HG02938 (cell line): ENCODE results near the gene MPPED2.

Experiments used
- ATAC-seq: cut with Tn5 transposase; IDR thresholded peaks from one replicate; pipeline ENCODE4 v1.9.1; 2021; ENCODE audit warnings: mild to moderate bottlenecking, moderate library complexity; ENCODE audit not compliant: unreplicated experiment

Gene MPPED2

GRCh38 chr11:30455025-30455424 is 131.1 kb downstream of the MPPED2 start:
- ATAC-seq, result no peak

- no peak for ATAC-seq
These were observed 131.6 kb downstream of the MPPED2 start for GRCh38 chr11:30454541-30454940.

- ATAC-seq, result no peak
These were observed 132.0 kb downstream of the MPPED2 start for GRCh38 chr11:30454111-30454510.

- ATAC-seq, result no peak
These were observed 132.4 kb downstream of the MPPED2 start for GRCh38 chr11:30453705-30454104.

- ATAC-seq, result no peak
These were observed 133.3 kb downstream of the MPPED2 start for GRCh38 chr11:30452842-30453241.

- ATAC-seq, result no peak
These were observed 134.0 kb downstream of the MPPED2 start for GRCh38 chr11:30452114-30452513.

- ATAC-seq, result no peak
These were observed 134.5 kb downstream of the MPPED2 start for GRCh38 chr11:30451626-30452025.

- ATAC-seq, result no peak
These were observed 135.0 kb downstream of the MPPED2 start for GRCh38 chr11:30451167-30451566.

GRCh38 chr11:30447058-30447640 is 139.0 kb downstream of the MPPED2 start:
- ATAC-seq, result no peak

- no peak for ATAC-seq
These were observed 139.6 kb downstream of the MPPED2 start for GRCh38 chr11:30446520-30446919.

GRCh38 chr11:30445056-30445455 is 141.1 kb downstream of the MPPED2 start:
- ATAC-seq, result no peak

GRCh38 chr11:30440510-30440909 is 145.6 kb downstream of the MPPED2 start:
- no peak for ATAC-seq

GRCh38 chr11:30436801-30437200 is 149.4 kb downstream of the MPPED2 start:
- no peak for ATAC-seq

GRCh38 chr11:30435488-30435887 is 150.7 kb downstream of the MPPED2 start:
- no peak for ATAC-seq

GRCh38 chr11:30434901-30435300 is 151.3 kb downstream of the MPPED2 start:
- no peak for ATAC-seq

GRCh38 chr11:30433831-30434230 is 152.3 kb downstream of the MPPED2 start:
- no peak for ATAC-seq

- ATAC-seq, result no peak
These were observed 153.4 kb downstream of the MPPED2 start for GRCh38 chr11:30432716-30433115.

GRCh38 chr11:30432178-30432577 is 154.0 kb downstream of the MPPED2 start:
- no peak for ATAC-seq

GRCh38 chr11:30431127-30431814 is 154.9 kb downstream of the MPPED2 start:
- ATAC-seq, result no peak

GRCh38 chr11:30429550-30429949 is 156.6 kb downstream of the MPPED2 start:
- ATAC-seq, result no peak

GRCh38 chr11:30426781-30427180 is 159.4 kb downstream of the MPPED2 start:
- no peak for ATAC-seq

GRCh38 chr11:30424844-30425243 is 161.3 kb downstream of the MPPED2 start:
- no peak for ATAC-seq

- no peak for ATAC-seq
These were observed 161.8 kb downstream of the MPPED2 start for GRCh38 chr11:30424321-30424720.
